GM18517 (cell line): Measurements from ENCODE around the gene DLGAP3.

ENCODE experiments used
- ATAC-seq: cut with Tn5 transposase; IDR thresholded peaks from one replicate; pipeline ENCODE4 v1.9.1; 2021; ENCODE audit warnings: mild to moderate bottlenecking, moderate library complexity; ENCODE audit not compliant: unreplicated experiment

The DLGAP3 gene

GRCh38 chr1:34906222-34906621 is 23.2 kb downstream of the DLGAP3 start:
- ATAC-seq, result no peak

- no peak for ATAC-seq
Observed at GRCh38 chr1:34905098-34905459, 24.4 kb downstream of the DLGAP3 start.

DNA sequence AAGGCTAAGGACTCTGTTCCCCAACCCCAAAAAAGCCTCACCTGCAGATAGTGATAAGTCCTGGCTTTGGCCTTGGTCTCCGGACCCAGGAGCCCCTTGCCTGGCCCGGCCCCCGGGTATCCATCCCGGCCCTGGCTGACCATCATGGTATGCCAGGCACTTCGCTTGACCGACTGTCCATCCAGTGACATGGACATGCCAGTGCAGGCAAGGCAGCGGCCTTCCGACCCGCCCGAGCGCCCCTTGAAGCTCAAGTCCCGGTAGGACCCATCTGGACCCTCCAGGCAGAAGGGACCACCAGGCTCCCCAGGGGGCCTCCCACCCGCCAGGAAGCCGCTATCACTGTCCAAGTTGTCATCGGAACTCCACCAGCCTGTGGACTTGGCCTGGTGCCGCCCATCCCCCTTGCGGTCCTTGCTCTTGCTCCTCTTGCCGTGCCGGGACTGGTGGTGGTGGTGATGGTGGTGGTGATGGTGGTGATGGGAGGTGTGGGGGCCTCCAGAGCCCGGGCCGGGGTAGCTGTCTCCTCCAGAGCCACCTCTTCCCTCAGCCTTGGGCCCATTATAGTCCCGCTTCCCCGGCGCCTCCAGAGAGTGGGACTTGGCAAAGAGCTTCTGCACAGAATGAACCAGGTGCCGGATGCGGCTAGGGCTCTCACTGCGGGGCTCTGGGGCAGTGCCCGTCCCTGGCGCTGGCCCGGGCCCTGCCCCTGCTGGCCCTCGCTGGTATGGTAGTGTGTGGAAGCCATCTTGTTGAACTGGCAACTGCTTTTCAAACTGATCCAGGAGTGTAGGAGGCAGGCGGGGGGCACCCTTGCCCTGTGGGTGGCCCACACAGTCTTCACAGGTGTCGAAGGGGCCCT is 25.0 kb downstream of the DLGAP3 start:
- ATAC-seq, result no peak

DNA sequence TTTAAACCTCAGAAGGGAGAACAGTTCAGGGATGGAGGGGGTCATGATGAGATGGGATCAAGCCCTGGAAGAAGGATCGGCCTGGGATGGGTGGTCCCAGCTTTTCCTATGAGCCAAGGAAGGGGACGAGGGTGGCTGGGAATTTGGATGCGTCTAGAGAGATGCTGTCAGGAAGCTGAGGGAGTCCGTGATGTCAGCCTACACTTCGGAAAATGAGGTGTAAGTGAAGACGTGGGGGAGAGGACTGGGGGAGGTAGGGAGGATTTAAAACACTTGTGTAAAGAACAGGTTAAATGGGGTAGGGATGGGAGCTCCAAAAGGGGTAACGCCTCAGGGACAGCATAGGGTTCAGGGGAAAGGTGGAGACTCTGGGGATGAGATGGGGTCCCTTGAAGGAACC is 27.5 kb downstream of the DLGAP3 start:
- ATAC-seq, result no peak

DNA sequence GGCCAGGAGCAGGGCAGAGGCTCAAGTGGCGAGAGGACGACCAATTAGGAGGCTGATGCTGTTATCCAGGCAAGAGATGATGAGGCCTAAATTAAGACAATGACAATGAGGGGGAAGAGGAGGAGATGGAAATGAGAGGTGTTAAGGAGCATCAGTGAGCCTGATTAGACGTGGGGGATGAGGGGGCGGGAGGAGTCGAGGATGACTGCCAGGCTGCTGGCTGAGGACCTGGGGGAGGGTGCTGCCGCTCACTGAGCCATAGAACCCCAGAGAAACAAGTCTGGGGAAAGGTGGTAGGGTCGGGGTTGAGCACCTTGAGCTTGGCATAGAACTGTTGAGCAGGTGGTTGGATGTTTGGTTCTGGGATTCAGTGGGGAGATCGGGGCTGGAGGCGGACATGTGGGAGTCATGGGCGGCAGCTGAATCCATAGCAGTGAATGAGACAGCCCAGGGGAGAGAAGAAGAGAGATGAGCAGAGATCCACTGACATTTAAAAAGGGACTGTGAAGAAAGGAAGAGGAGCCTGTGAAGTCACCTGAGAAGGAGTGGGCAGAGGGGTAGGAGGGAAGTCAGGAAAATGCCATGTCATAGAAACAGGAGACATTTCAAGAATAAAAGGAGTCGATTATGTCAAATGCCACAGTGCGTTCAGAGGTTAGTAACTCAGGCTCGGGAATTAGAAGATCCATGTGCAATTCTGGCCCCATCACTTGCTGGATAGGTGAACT is 28.5 kb downstream of the DLGAP3 start:
- ATAC-seq, result no peak

GRCh38 chr1:34899906-34900305 is 29.5 kb downstream of the DLGAP3 start:
- ATAC-seq, result no peak

DNA sequence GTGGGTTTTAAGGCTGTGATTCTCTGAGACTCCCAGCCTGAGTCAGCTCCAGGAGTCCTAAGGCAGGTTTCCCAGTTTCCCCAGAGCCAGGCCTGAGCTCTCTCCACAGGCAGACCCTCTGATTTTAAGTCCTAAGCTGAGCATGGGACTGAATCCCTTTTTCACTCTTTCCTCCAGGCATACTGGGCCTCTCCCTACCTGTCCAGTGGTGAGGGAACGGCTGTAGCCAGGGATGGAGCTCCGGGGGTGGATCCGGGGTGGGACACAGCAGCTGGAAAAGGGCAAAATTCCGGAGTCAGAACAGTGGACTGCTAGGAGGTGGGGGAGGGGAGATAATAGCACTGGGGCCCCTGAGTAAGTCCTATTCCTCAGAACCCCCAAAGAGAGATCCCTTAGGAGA is 30.0 kb downstream of the DLGAP3 start:
- no peak for ATAC-seq

- no peak for ATAC-seq
Observed at GRCh38 chr1:34898330-34898761, 31.1 kb downstream of the DLGAP3 start.

DNA sequence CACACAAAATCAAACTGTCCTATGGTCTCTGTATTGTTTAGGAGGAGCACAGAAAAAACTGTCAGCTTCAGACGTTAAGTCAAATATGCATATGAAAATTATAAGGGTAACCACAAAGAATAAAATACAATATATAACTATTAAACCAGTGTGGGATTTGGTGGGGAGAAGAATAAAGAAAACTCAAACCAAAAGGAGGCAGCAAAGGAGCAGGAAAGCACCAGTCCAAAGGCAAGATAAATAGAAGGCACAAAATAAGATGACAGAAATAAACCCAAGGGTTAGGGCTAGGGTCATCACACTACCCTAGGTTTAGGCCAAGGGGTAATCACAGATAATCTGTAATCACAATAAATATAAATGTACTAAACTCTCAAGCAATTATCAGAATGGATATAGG is 32.8 kb downstream of the DLGAP3 start:
- ATAC-seq, result no peak

- ATAC-seq, result no peak
Observed at GRCh38 chr1:34889705-34890104, 39.7 kb downstream of the DLGAP3 start.

DNA sequence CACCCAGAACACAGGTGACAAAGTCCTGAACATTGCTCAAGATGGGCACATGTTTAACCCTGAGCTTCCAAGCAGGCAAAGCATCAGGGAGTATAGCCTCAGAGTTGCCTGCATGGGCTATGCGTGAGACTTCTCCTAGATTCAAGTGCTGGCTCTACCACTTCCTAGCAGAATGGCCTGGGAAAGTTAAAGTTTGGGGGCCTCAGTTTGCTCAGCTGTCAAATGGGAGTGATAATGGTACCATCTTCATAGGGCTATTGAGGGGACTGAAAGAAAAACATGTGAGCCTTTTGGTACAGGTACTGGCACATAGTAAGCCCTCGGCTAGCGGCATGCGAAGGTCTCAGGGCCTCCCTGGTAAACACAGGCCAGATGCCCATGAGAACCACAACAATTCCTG is 41.9 kb downstream of the DLGAP3 start:
- no peak for ATAC-seq

DNA sequence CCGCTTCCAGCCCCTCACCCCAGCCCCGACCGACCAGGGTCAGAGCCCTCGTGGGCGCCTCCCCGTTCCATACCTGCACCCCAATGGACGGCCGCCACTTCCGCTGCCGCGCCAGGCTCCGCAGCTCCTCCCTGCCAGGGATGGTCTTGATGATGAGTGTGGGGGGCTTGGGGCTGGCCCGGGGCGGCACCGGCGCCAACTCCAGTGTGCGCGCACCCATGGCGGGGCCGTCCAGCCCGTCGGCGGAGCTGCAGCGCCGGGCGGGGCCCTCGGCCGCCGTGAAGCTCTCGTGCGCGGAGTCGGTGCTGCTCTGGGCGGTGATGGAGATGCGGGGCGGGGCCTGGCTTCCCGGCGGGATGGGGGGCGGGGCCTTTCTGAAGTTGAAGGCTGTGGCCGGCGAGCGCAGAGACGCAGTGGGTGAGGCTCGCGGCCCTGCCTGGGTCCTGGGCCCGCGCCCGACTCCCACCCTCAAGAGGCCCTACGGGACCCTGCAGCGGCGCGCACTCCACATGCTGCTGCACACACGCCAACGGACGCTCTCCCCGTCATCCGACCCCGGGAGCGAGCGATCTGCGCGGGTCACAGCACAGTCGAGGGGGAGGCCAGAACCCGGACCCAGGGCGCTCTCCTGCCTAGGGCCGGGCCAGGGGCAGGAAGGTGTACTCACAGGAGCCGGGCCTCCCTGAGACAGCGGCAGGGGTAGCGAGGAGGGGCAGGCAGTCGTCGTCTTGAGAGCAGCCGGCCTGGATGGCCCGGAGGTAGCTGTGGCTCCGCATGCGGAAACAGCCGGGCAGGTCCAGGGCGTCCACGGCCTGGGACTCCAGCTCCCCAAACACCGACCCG is 43.8 kb downstream of the DLGAP3 start:
- ATAC-seq, result no peak

GRCh38 chr1:34884961-34885360 is 44.5 kb downstream of the DLGAP3 start:
- ATAC-seq, result no peak

- ATAC-seq, result no peak
Observed at GRCh38 chr1:34884536-34884935, 44.9 kb downstream of the DLGAP3 start.

GRCh38 chr1:34879230-34879629 is 50.2 kb downstream of the DLGAP3 start:
- ATAC-seq, result no peak

- no peak for ATAC-seq
Observed at GRCh38 chr1:34876406-34876805, 53.0 kb downstream of the DLGAP3 start.

DNA sequence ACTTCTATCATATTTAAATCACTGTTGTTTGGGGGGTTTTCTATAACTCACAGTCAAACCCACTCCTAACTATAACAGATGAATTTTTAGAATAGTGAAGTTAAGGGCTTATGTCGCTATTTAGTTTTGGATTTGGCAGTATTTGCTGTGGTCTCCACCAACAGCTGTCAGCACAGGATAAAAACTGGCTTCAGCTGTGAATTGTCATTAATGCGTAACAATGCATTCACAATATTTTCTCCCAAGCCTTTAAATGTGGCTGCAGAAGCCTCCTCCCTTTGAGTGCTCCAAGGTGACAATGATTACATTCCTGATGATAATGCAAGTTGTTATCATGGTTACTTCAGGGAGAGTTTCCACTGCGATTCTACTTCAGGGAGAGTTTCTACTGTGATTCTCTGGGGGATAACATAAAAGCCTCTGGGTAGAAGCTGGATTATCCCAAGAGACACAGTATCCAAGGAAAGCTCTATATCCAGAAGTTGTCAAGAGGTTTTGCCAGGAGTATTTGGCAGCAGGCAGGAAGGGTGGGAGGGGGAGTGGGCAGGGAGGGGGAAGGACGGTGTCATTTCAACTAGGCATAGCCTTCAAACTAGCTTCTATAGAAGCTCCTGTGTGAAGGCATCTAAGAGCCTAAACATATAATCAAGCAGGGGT is 55.0 kb downstream of the DLGAP3 start:
- no peak for ATAC-seq

DNA sequence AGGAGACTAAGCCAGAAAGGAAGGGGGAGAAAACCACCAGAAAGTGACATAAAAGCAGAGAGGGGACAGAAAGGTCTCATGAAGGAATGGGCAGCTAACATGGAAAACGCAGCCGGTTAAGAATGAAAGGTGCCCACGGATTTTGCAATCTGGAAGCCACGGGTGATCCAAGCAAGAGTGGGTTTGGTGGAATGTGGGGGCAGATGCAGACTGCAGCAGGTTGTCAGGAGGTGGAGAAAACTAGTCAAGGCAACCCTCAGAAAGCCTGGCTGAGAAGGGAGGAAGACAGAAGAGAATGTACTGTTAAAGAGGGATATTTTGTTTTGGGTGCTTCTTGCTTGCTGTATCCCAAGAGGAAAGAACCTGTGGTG is 57.3 kb downstream of the DLGAP3 start:
- no peak for ATAC-seq

DNA sequence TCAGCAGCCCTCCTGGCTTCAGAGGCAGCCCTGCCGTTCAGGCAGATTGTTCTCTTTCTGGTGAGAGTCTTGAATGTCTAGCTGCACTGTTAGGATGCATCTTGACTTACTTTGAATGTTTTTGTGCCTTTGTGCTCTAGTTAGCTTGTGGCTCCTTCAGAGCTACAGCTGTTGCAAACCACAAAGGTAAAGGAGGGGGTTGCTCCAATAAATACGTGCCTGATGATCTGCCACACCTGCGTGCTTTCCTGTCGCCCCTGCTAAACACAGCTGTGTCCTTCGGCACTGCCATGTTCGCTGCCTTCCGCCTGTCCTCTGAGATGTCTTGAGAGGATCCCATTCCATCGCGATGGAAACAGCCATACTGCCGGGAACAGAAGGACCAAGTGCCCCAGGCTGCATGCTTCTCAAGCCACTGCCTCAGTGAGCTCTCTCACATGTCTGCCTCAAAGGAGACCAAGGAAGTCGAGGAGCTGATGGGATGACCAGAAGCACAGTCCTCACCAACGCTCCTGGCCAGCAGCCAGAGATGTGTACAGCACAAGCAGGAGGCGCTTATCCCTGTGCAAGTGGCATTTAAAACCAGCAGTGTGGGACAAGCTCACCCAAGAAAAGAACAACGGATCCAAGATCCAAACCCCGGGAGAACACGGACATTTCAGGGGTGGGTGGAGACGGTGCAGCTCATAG is 57.9 kb downstream of the DLGAP3 start:
- ATAC-seq, result no peak

DNA sequence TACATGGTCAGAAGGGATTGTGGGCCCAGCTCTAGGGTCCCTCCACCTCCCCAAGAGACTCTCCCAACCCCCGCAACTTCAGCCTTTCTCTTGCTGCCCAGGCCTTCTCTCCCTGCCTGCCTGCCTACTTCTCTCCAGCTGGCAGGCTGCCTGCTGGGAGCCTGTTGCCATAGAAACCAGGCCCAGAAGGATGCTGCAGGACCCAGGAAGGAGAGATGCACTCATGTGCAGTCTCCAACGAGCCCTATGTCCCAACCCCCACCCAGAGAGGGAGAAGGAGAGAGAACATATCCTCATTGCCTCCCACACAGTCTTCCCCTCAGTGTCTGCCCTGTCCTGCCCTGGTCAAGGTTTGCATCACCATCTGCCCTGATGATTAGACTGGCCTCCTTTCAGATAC is 59.1 kb downstream of the DLGAP3 start:
- no peak for ATAC-seq
